ENCODE results near the gene LHX1.

LHX1 gene

GRCh38 chr17:36937001-36937958, at the start of gene LHX1:
LHX1 (plus strand) TSS chr17:36937475; CDS start chr17:36938198, 723 bp downstream.
- no peak for DNase-seq

- no peak for DNase-seq
Measured at GRCh38 chr17:36888236-36888951, 48.9 kb upstream of the LHX1 start.

GRCh38 chr17:36889770-36890349, 47.4 kb upstream of the LHX1 start:
- DNase-seq = no peak

- no peak for DNase-seq
Measured at GRCh38 chr17:36890398-36891168, 46.7 kb upstream of the LHX1 start.

- no peak for DNase-seq
Measured at GRCh38 chr17:36892112-36892838, 45.0 kb upstream of the LHX1 start.

- DNase-seq = no peak
Measured at GRCh38 chr17:36894177-36894576, 43.1 kb upstream of the LHX1 start.

- no peak for DNase-seq
Measured at GRCh38 chr17:36894925-36895324, 42.4 kb upstream of the LHX1 start.

- no peak for DNase-seq
Measured at GRCh38 chr17:36899250-36900159, 37.8 kb upstream of the LHX1 start.

GRCh38 chr17:36900160-36900512, 37.1 kb upstream of the LHX1 start:
- DNase-seq = no peak

- DNase-seq = no peak
Measured at GRCh38 chr17:36901506-36901905, 35.8 kb upstream of the LHX1 start.

GRCh38 chr17:36907407-36907806, 29.9 kb upstream of the LHX1 start:
- DNase-seq = no peak

- DNase-seq = no peak
Measured at GRCh38 chr17:36910513-36910912, 26.8 kb upstream of the LHX1 start.

GRCh38 chr17:36911001-36911400, 26.3 kb upstream of the LHX1 start:
- no peak for DNase-seq

GRCh38 chr17:36913132-36913531, 24.1 kb upstream of the LHX1 start:
- DNase-seq = no peak

GRCh38 chr17:36918211-36918691, 19.0 kb upstream of the LHX1 start:
- DNase-seq = no peak

- DNase-seq = no peak
Measured at GRCh38 chr17:36919407-36919968, 17.8 kb upstream of the LHX1 start.

GRCh38 chr17:36920032-36921005, 17.0 kb upstream of the LHX1 start:
- DNase-seq = no peak

- DNase-seq = peak; percentile 77
Measured at GRCh38 chr17:36921095-36921851, 16.0 kb upstream of the LHX1 start.

- no peak for DNase-seq
Measured at GRCh38 chr17:36922175-36922574, 15.1 kb upstream of the LHX1 start.

Data from activated CD4-positive, alpha-beta T cell treated with anti-CD3 and anti-CD28 coated beads, Interleukin-2, Interleukin-6, amounts not matched to agents 100 ng/mL and 50 ng/mL, durations not matched to agents 16 hours and 8 hours (primary cell).